NOMO-1 treated with DMSO at 0.1 percent for 48 hours (cell line): ENCODE results near the gene C20orf96.
"Not testable (repeated sequence)": the region's sequence is repeated elsewhere in the genome, so short reads cannot be mapped to it uniquely, and the experiment has no call there.

Source experiments
- DNase-seq: peaks from one replicate; lab custom pipeline; 2025; ENCODE audit not compliant: unreplicated experiment; lab: John Stamatoyannopoulos, UW

C20orf96 gene

DNA sequence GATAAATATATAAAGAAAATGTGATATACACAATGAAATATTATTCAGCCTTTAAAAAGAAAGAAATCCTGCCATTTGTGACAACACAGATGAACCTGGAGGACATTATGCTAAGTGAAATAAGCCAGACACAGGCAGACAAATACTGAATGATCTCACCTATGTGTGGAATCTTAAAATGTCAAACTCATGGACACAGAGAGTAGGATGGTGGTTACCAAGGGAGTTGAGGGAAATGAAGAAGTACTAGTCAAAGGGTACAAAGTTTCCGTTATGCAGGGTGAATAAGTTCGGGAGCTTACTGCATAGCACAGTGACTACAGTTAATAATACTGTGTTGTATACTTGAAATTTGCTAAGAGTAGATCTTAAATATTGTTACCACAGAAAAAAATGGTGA lies 47.6 kb downstream of the C20orf96 start:
- no peak for DNase-seq

DNA sequence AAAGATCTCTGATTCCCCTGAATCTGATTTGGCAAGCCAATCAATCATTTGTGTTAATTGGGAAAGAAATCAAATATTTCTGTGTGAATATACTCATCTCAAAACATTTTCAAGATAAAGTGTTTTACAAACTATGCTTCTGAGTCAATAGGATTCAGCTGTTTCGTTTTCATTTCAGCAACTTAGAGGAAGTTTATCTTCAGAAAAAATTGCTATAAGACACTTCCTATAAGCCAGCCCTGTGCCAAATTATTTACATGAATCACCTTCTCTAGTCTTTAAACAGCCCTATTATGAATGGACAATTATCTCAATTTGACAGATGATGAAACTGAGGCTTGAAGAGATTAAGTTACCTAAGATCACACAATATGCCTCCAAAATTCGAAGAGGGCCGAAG lies 52.6 kb downstream of the C20orf96 start:
- peak; percentile 71 for DNase-seq

DNA sequence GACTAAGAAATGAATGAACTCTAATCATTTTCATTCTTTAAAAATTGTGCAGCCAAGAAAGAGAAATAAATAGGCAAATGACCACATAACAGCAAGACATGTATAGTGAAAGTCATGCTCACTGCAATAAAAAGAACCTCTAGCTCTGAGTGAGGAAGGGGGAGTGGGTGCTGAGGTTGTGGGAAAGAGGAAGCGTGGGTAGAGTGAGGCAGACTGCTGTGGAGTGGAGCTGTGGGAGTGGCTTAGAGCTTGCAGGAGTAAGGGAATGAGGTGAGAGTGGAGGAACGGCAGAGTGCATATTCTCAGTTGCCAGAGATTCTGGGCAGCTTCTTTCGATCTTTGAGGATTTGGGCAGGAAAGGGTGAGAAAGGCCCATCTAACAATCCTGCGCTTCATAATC lies 53.1 kb downstream of the C20orf96 start:
- peak; percentile 68 for DNase-seq

DNA sequence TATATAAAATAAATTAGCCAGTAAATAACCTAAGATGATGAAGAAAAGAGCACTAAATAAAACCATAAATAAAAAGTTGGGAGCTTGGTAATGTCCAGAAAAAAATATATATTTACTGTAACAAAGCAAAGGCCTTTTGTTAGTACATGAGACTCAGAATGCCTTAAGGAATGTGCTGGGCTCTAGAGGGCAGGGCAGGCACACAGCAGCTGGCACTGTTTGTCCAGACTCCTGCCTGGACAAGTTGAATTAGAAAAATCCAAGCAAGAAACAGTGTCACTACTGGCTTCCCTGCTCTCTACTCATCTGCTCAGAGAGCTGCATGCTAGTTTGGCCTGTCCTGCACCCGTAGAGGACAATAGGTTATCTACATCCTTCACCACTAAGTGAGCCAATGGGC lies 54.7 kb downstream of the C20orf96 start:
- no peak for DNase-seq

DNA sequence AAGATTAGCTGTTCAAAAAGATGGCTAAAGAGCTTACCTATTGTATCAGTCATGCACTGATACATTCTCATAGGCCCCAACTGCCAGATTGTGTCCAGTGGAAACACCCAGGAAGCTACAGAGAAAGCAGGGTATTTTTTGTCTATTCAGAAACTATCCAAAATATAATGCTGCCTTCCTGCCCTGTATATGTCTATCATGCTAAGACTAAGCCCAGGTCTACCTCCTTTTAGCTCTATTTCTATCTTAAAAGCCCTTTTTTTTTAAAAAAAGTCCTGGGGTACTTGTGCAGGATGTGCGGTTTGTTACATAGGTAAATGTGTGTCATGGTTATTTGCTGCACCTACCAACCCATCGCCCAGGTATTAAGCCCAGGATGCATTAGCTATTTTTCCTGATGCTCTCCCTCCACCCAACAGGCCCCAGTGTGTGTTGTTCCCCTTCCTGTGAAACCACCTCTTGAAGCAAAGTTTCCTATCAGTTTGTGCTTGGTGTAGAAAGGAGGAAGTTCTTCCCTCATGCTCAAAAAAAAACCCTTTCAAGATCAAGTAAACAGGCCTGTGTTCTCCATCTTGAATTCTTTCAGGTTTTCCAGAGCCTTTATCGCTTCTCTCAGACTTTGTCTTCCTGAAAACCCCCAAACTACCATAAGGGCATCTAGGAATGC lies 63.0 kb downstream of the C20orf96 start:
- DNase-seq, result peak; percentile 77

DNA sequence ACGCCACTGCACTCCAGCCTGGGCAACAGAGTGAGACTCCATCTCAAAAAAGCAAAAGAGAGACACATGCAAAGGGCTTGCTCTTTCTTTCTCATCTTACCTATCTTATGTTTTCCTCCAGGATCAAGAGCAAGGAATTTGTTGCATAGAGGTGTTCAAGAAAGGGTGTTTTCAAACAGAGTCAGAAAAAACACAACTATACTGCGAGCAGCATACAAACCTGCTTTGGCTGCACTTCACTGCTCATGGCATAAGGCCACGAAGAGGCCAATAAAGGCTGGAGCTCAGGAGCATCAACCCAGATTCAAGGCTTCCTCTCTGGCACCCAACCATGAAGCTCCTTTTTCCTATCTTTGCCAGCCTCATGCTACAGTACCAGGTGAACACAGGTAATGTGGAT lies 63.6 kb downstream of the C20orf96 start, which contains the start of gene DEFB129:
Gene DEFB129 (plus strand): TSS at position 301 of the 400 bp plus-strand sequence. CDS start 31 bp downstream, at position 332.
- DNase-seq, result no peak

DNA sequence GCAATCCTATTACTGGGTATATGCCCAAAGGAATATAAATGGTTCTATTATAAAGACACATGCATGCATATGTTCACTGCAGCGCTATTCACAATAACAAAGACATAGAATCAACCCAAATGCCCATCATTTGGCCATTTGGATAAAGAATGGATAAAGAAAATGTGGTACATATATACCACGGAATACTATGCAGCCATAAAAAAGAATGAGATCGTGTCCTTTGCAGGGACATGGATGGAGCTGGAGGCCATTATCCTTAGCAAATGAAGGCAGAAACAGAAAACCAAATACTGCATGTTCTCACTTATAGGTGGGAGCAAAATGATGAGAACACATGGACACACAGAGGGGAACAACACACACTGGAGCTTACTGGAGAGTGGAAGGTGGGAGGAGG lies 64.7 kb downstream of the C20orf96 start:
- DNase-seq, result not testable (repeated sequence)

DNA sequence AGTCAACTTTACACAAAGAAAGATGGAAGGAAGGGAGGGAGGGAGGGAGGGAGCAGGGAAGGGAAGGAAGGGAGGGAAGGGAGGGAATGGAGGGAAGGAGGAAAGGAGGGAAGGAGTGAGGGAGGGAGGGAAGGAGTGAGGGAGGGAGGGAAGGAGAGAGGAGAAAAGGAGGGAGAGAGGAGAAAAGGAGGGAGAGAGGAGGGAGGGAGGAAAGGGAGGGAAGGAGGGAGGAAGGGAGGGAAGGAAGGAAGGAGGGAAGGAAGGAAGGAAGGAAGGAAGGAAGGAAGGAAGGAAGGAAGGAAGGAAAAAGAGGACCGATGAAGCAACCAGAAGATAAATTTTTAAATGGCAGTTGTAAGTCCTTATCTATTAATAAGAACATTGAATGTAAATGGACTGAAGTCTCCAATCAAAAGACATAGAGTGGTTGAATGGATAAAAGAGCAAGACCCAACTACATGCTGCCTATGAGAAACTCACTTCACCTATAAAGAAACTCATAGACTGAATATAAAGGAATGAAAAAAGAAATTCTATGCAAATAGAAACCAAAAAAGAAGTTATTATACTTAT lies 69.2 kb downstream of the C20orf96 start:
- no peak for DNase-seq
